Neural cell (in vitro differentiated cells): ENCODE results near the gene TRMT1. TPM values are rescaled to one million over a fixed set of nuclear protein-coding genes. Genes with fewer than 3 reads are reported as not detected.
"Not testable (repeated sequence)": the region's sequence is repeated elsewhere in the genome, so short reads cannot be mapped to it uniquely, and the experiment has no call there.

ENCODE experiments used
- H2AFZ ChIP-seq: fragments of 200-600, 300-800 bp; sonication (generic), shearing (Covaris generic); 2 replicates; pipeline ENCODE4 v1.6.0; 2014; ENCODE audit warnings: low read depth, mild to moderate bottlenecking, antibody characterized with exemption, low read length, moderate library complexity
- H3F3A ChIP-seq: fragments of 200-600 bp; shearing (Covaris generic); 2 replicates; pipeline ENCODE4 v1.6.1; 2016; ENCODE audit warnings: mild to moderate bottlenecking, moderate library complexity, mixed read lengths, antibody characterized with exemption, low read length; ENCODE audit not compliant: insufficient read depth, poor library complexity, severe bottlenecking
- H3K27ac ChIP-seq: fragments of 200-600, 300-800 bp; sonication (generic), shearing (Covaris generic); 2 replicates; pipeline ENCODE4 v1.5.1; 2014; ENCODE audit warnings: mild to moderate bottlenecking, low read length, moderate library complexity
- H3K27me3 ChIP-seq: fragments of 300-800, 200-600 bp; sonication (generic), shearing (Covaris generic); 2 replicates; pipeline ENCODE4 v1.6.0; 2014; ENCODE audit warnings: mild to moderate bottlenecking, low read depth, low read length, moderate library complexity; ENCODE audit not compliant: insufficient read depth
- H3K36me3 ChIP-seq: fragments of 300-800, 200-600 bp; sonication (generic), shearing (Covaris generic); 2 replicates; pipeline ENCODE4 v1.5.1; 2014; ENCODE audit warnings: mild to moderate bottlenecking, antibody characterized with exemption, low read length, moderate library complexity; ENCODE audit not compliant: insufficient read depth
- H3K4me2 ChIP-seq: fragments of 300-800, 200-600 bp; sonication (generic), shearing (Covaris generic); 2 replicates; pipeline ENCODE4 v1.6.0; 2014; ENCODE audit warnings: mild to moderate bottlenecking, low read length
- H3K4me3 ChIP-seq: fragments of 300-800, 200-600 bp; sonication (generic), shearing (Covaris generic); 2 replicates; pipeline ENCODE4 v1.5.1; 2014; ENCODE audit warnings: mild to moderate bottlenecking, low read length, moderate library complexity
- H3K79me2 ChIP-seq: fragments of 200-600 bp; shearing (Covaris generic); replicated peaks from 2 replicates; pipeline ENCODE4 v1.6.0; 2014; ENCODE audit warnings: mild to moderate bottlenecking, low read length, moderate library complexity; ENCODE audit not compliant: insufficient read depth
- H3K9ac ChIP-seq: fragments of 300-800, 200-600 bp; sonication (generic), shearing (Covaris generic); 2 replicates; pipeline ENCODE4 v1.6.1; 2016; ENCODE audit warnings: mild to moderate bottlenecking, low read length, mixed read lengths
- H3K9me2 ChIP-seq: fragments of 200-600 bp; shearing (Covaris generic); 2 replicates; pipeline ENCODE4 v1.6.1; 2016; ENCODE audit warnings: mild to moderate bottlenecking, low read length, mixed read lengths; ENCODE audit not compliant: insufficient read depth
- H3K9me3 ChIP-seq: fragments of 200-600, 300-800 bp; sonication (generic), shearing (Covaris generic); 2 replicates; pipeline ENCODE4 v1.6.1; 2016; ENCODE audit warnings: mild to moderate bottlenecking, mixed run types, low read length, moderate library complexity, mixed read lengths
- H4K20me1 ChIP-seq: fragments of 200-600 bp; shearing (Covaris generic); 2 replicates; pipeline ENCODE4 v1.6.1; 2016; ENCODE audit warnings: mild to moderate bottlenecking, mixed run types; ENCODE audit not compliant: insufficient read depth
- EP300 ChIP-seq: fragments of 450-650 bp; conservative IDR thresholded peaks from 2 replicates; pipeline ENCODE4 v1.6.1; 2014; ENCODE audit warnings: antibody characterized with exemption, mild to moderate bottlenecking, moderate library complexity; ENCODE audit not compliant: poor library complexity, severe bottlenecking
- EZH2 ChIP-seq: fragments of 200-600, 300-800 bp; shearing (Covaris generic), sonication (generic); IDR thresholded peaks from 2 replicates; pipeline ENCODE4 v1.6.1; 2014; ENCODE audit warnings: antibody characterized with exemption, low read length, borderline replicate concordance, mild to moderate bottlenecking; ENCODE audit not compliant: insufficient read depth, poor library complexity, severe bottlenecking
- MXI1 ChIP-seq: fragments of 450-650 bp; conservative IDR thresholded peaks from 2 replicates; pipeline ENCODE4 v1.6.1; 2014; ENCODE audit warnings: antibody characterized with exemption, mild to moderate bottlenecking; ENCODE audit not compliant: poor library complexity, severe bottlenecking
- POLR2AphosphoS5 ChIP-seq: IDR thresholded peaks from 2 replicates; pipeline ENCODE4 v1.6.1; 2012
- RAD21 ChIP-seq: fragments of 450-650 bp; conservative IDR thresholded peaks from 2 replicates; pipeline ENCODE4 v1.6.1; 2014; ENCODE audit warnings: antibody characterized with exemption, mild to moderate bottlenecking, moderate library complexity
- REST ChIP-seq: IDR thresholded peaks from 2 replicates; pipeline ENCODE4 v1.6.1; 2012; ENCODE audit warnings: borderline replicate concordance
- SMC3 ChIP-seq: fragments of 450-650 bp; conservative IDR thresholded peaks from 2 replicates; pipeline ENCODE4 v1.6.1; 2014; ENCODE audit warnings: antibody characterized with exemption, mild to moderate bottlenecking, moderate library complexity; ENCODE audit not compliant: poor library complexity
- TAF1 ChIP-seq: IDR thresholded peaks from 2 replicates; pipeline ENCODE4 v1.6.1; 2012; ENCODE audit warnings: low read depth
- polyA plus RNA-seq: library from polyadenylated mRNA; depleted of rRNA; stranded (reverse); fragments of >200 nt; gene quantifications from 2 replicates; pipeline ENCODE4 v1.2.3, GENCODE V29; 2014
- TF ChIP-seq, protein P1 (sequence below): fragments of 450-650 bp; IDR thresholded peaks from 2 replicates; pipeline ENCODE4 v1.5.1; 2014; ENCODE audit warnings: antibody characterized with exemption, mild to moderate bottlenecking, moderate library complexity; ENCODE audit not compliant: poor library complexity, severe bottlenecking

TRMT1 gene
- polyA plus RNA-seq, 1 donor from 2014 or later = 94.4 TPM

DNA sequence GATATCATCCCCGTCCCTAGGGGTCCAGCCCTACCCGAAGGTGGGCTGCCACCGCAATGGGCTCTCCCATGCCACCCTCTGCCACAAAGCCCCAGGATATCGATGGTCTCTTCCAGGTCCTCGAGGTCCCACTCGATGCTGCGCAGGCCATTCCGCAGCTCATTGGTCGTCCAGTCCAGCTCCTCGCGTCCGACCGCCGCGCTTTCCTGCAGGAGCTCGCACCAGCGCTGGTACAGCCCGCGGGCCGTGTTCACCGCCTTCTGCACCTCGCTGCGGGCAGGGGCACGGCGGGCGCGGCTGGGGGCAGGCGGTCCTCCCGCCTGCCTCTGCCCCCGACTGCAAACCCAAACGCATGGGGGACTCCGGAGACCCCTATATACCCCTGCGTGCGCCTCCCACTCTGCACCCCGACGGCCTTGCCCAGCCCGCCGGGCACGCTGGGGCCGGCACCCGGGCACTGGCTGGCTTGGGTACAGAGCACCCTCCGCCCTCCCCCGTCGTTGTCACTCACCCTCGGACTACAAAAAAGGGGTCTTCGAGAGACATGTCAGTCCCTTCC is 33.2 kb upstream of the TRMT1 start:
- TF ChIP-seq, protein P1, sequence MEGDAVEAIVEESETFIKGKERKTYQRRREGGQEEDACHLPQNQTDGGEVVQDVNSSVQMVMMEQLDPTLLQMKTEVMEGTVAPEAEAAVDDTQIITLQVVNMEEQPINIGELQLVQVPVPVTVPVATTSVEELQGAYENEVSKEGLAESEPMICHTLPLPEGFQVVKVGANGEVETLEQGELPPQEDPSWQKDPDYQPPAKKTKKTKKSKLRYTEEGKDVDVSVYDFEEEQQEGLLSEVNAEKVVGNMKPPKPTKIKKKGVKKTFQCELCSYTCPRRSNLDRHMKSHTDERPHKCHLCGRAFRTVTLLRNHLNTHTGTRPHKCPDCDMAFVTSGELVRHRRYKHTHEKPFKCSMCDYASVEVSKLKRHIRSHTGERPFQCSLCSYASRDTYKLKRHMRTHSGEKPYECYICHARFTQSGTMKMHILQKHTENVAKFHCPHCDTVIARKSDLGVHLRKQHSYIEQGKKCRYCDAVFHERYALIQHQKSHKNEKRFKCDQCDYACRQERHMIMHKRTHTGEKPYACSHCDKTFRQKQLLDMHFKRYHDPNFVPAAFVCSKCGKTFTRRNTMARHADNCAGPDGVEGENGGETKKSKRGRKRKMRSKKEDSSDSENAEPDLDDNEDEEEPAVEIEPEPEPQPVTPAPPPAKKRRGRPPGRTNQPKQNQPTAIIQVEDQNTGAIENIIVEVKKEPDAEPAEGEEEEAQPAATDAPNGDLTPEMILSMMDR = no peak
- TF ChIP-seq TAF1 = no peak
- TF ChIP-seq EZH2 = no peak
- no peak for TF ChIP-seq REST
- no peak for TF ChIP-seq SMC3
- no peak for TF ChIP-seq MXI1
- TF ChIP-seq POLR2AphosphoS5 = no peak
- no peak for TF ChIP-seq RAD21
- no peak for TF ChIP-seq EP300
- H3F3A ChIP-seq = no peaks in the 10 kb centered on the region
- peak overlapping the region; percentile 92 for H3K9ac ChIP-seq
- H3K9me3 ChIP-seq = no peaks in the 10 kb centered on the region
- peak overlapping the region; percentile 69 for H3K4me2 ChIP-seq
- peak overlapping the region; percentile 97 for H3K4me3 ChIP-seq
- peak overlapping the region; percentile 88 for H2AFZ ChIP-seq
- peaks cover 4% of the 10 kb centered on the region for H3K79me2 ChIP-seq
- no peaks in the 10 kb centered on the region for H3K36me3 ChIP-seq
- H3K9me2 ChIP-seq = no peaks in the 10 kb centered on the region
- H3K27me3 ChIP-seq = peaks cover 10% of the 10 kb centered on the region
- peak overlapping the region; percentile 96 for H3K27ac ChIP-seq
- H4K20me1 ChIP-seq = no peaks in the 10 kb centered on the region

DNA sequence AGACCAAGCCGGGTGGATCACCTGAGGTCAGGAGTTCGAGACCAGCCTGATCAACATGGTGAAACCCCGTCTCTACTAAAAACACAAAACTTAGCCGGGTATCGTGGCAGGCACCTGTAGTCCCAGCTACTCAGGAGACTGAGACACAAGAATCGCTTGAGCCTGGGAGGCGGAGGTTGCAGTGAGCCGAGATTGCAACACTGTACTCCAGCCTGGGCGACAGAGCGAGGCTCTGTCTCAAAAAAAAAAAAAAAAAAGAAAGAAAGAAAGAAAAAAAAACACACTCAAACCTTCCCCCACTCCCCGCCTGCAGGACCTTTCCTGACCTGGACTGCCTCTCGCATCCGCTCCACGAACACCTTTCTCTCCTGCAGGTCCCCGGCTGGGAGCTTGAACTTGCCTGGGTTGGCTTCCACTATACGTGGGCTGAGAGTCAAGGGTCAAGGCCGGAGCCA is 32.7 kb upstream of the TRMT1 start:
- Histone ChIP-seq H3K9ac (peak overlapping the region; percentile 92), H3K4me3 (peak overlapping the region; percentile 97), H2AFZ (peak overlapping the region; percentile 88), H3K27ac (peak overlapping the region; percentile 96), H3K4me2 (peak overlapping the region; percentile 69)
- not testable (repeated sequence) for H3K79me2 ChIP-seq, H4K20me1 ChIP-seq, H3K36me3 ChIP-seq, H3K9me3 ChIP-seq, H3K27me3 ChIP-seq, H3K9me2 ChIP-seq, H3F3A ChIP-seq
